ENCODE results near the gene GOLGA8T.
"Not testable (repeated sequence)": the region's sequence is repeated elsewhere in the genome, so short reads cannot be mapped to it uniquely, and the experiment has no call there.

Gene GOLGA8T, protein sequence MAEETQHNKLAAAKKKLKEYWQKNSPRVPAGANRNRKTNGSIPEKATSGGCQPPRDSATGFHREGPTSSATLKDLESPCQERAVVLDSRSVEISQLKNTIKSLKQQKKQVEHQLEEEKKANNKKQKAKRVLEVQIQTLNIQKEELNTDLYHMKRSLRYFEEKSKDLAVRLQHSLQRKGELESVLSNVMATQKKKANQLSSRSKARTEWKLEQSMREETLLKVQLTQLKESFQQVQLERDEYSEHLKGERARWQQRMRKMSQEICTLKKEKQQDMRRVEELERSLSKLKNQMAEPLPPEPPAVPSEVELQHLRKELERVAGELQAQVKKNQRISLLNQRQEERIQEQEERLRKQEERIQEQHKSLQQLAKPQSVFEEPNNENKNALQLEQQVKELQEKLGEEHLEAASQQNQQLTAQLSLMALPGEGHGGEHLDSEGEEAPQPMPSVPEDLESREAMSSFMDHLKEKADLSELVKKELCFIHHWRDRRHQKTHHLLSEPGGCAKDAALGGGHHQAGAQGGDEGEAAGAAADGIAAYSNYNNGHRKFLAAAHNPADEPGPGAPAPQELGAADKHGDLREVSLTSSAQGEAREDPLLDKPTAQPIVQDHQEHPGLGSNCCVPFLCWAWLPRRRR

DNA sequence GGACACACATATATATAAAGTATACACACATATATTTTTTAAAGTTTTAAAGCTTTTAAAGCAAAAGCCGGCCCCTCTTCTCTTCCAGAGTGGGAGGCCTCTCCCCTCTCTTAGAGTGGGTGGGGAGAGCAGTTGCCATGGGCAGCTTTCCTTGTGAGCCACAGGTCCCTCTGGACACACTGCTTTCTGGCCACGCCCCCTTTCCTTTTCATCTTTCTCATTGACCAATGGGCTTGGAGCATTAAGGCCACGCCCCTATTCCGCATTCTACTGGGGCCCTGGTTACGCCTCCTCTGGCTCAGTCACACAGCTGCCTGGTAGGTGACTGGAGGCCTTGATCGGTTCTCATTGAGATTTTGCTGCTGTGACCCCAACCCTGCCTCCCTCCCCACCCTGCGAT lies at the start of gene GOLGA8T:
TSS of gene GOLGA8T (plus strand) at position 301 of the 400 bp plus-strand sequence. CDS start at position 399, 98 bp downstream.
- not testable (repeated sequence) for DNase-seq (ENCODE audit: low read depth in 2 of 2)

DNA sequence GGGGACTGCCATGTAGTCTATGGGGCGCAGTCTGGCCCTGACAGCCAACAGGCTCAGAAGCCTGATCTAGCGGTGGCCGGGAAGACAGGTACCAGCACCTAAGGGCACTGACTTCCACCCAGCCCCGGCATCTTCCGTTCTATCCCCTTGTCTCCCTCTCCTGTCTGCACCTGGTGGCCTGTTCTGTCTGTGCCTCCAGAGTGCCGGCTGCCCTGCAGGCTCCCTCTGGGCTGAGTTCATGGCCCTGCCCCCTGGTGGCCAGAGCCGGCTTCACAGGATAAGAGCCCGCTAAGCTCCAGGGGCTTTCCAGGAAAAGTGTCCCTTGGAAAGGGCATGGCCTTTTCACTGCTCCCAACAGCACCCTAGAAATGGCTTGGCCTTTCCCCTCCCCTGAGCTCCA lies 37.0 kb upstream of the GOLGA8T start:
- DNase-seq (ENCODE audit: low read depth in 2 of 2), result not testable (repeated sequence)

DNA sequence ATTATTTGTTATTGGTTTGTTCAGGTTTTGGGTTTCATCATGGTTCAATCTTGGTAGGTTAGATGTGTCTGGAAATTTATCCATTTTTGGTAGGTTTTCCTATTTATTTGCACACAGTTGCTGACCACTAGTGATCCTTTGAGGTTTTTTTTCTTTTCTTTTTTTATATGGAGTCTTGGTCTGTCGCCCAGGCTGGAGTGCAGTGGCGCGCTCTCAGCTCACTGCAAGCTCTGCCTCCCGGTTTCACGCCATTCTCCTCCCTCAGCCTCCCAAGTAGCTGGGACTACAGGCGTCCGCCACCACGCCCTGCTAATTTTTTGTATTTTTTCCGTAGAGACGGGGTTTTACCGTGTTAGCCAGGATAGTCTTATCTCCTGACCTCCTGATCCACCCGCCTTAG lies 32.0 kb upstream of the GOLGA8T start:
- not testable (repeated sequence) for DNase-seq (ENCODE audit: low read depth in 2 of 2)

DNA sequence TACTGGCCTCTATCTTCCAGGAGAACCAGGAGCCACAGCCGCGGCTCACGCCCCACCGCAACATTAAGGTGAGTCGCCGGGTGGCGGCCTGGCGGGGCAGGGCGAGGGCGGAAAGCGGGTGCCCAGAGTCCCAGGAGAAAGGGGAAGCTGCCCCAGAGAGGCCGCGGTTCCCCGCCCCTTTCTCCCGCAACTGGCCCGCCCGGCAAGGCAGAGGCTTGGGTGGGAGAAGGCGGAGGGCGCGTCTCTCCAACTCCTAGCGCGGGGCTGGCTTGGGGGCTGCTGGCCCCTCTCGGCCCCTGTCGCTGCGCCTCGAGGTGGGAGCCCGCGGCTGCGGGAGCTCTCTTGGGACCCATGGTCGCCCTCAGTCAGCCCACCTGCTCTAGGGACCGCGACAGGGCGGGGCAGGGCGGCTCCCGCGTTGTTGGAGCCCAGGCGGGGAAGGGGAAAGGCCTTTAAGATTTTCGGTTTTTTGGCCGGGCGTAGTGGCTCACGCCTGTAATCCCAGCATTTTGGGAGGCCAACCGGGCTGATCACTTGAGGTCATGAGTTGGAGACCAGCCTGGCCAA lies 30.8 kb upstream of the GOLGA8T start:
- DNase-seq (ENCODE audit: low read depth in 2 of 2), result not testable (repeated sequence)

DNA sequence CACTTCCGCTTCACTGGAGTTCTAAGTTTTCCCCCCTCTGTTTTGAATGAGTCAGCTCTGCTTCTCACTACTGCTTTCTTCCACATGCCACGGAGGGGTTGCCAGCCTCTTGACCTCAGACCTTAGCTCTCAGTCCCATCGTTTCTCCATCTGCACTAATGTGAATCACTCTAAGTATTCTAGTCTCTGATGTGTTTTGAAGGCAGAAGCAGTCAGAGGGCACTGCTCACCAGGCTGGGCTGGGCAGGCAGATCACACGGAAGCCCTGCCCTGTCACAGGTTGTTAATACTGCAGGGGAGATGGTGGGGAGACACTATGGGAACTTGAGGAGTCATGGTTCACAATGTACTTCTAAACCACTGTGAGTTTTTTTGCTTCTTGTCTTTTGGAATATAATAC lies 24.3 kb upstream of the GOLGA8T start:
- DNase-seq (ENCODE audit: low read depth in 2 of 2), result not testable (repeated sequence)

DNA sequence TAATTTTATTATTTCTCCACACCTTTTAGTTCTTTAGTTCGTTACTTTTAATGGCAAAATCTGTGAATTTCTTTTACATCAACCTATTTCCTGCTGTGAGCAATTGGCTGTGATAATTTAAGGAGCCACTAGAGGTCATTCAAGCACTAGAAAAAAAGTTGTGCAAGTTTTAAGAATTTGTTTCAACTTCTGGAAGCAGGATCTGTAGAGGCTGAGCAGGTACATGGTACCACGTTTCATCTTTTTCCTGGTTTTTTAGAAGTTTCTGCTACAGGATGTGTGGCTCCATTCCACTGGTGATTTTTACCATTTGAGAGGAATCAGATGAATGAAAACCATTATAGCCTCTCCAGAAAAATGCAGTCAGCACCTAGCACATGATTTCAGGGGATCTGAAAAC lies 4.8 kb upstream of the GOLGA8T start:
- DNase-seq (ENCODE audit: low read depth in 2 of 2), result not testable (repeated sequence)

DNA sequence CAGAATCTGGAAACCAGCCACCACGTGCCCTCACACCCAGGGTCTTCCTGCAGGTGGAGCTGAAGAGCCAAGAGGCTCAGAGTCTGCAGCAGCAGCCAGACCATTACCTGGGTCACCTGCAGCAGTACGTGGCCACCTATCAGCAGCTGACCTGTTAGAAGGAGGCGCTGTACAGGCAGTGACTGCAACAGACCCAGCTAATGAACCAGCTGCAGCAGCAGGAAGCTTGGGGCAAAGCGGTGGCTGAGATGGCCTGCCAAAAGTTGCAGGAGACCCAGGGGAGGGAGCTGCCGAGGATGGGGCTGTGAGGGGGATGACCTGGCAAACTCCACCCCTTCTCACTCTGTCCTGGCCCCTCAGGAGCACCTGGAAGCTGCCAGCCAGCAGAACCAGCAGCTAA lies 8.4 kb downstream of the GOLGA8T start:
- DNase-seq (ENCODE audit: low read depth in 2 of 2), result not testable (repeated sequence)

DNA sequence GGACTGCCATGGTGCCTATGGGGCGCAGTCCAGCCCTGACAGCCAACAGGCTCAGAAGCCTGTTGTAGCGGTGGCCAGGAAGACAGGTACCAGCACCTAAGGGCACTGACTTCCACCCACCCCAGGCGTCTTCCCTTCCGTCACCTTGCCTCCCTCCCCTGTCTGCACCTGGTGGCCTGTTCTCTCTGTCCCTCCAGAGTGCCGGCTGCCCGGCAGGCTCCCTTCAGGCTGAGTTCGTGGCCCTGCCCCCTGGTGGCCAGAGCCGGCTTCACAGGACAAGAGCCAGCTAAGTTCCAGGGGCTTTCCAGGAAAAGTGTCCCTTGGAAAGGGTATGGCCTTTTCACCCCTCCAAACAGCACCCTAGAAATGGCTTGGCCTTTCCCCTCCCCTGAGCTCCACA lies 15.0 kb downstream of the GOLGA8T start:
- DNase-seq (ENCODE audit: low read depth in 2 of 2), result not testable (repeated sequence)

DNA sequence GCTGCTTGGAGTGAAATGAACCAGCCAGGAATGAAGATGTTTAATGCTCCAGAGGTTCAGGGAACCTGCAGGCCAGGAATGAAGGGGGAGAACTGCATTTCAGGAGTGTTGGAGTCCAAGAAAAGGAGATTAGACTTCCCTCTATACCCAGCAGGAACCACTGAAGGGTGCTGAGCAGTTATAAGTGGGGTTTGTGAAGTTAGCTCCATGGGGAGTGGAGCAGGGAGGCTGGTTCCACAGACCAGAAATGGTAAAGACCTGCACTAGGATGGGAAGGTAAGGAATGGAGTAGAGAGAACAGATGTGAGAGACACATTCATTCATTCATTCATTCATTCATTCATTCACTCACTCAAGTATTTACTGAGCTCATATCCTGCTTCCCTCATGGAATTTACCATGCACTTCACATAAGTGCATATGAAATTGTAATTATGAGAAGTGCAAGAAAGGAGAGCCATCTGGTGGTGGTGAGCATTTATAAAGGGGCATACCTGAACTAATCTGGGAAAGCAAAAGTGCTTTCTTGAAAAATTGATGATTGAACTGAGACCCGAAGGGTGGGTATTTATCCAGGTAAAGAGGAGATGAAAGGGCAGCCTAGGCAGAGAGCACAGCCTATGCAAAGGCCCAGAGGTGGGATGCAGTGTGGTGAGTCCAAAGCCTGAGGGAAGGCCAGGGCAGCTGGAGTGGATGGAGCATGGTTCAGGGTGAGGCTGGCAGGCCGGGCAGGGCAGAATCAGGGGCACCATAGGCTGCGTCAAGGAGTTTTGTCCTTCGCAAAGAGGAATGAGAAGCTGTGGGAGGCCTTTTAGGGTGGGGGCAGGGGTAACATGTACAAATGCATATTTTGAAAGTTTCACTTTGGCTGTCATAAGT lies 27.9 kb downstream of the GOLGA8T start:
- DNase-seq (ENCODE audit: low read depth in 2 of 2), result not testable (repeated sequence)

DNA sequence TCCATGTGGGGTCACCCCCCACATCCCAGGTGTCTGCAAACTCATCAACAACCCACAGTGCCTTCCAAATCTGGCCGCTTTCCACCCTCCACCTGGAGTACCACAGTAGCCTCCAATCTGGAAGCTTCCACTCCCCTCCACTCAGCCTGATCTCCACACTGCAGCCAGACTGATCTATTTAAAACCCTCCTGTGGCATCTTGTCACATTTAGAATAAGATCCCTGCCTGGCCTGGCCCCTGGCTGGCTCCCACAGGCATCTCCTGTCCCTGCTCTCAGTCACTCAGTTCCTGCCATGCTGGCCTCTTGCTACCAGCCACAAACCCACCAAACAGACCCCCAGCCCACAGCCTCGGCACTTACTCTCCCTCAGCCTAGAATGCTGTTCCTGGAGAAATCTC lies 28.9 kb downstream of the GOLGA8T start:
- not testable (repeated sequence) for DNase-seq (ENCODE audit: low read depth in 2 of 2)

DNA sequence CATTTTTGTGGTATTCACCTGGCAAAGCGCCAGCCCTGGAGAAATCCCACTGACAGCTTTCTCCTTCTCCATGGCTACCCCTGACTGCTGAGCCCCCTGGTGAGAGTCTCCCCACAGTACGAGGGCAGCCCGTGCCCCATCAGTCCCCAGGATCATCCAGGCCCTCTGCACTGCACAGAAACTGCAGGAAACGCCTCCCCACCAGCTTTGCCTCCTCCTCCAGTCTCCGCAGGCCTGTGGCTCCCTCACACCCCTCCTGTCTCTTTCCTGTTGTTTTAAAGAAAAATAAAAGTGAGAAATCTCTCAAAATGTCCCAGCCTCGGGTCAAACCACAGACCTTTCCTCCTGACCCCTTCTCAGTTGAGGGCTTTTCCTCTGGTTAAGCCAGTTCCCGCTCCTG lies 29.4 kb downstream of the GOLGA8T start:
- DNase-seq (ENCODE audit: low read depth in 2 of 2), result not testable (repeated sequence)

DNA sequence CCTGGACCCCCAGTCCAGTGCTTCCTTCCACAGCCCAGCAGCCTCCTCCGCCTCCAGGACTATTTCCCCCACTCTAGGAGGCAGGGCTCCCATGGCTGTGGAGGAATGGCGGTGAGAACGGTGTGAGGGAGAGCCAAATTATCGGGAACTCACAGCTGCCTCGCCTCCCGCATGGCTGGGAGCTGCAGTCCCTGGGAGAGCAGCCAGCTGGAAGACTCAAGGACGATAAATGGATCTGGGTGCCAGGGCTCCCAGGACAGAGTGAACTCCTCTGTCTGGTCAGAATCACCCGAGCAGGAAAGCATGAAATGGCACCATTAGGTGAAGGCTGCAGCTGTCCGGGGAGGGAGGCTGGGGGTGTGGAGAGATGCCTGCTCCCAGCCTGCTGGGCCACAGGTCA lies 32.6 kb downstream of the GOLGA8T start:
- DNase-seq (ENCODE audit: low read depth in 2 of 2), result not testable (repeated sequence)

DNA sequence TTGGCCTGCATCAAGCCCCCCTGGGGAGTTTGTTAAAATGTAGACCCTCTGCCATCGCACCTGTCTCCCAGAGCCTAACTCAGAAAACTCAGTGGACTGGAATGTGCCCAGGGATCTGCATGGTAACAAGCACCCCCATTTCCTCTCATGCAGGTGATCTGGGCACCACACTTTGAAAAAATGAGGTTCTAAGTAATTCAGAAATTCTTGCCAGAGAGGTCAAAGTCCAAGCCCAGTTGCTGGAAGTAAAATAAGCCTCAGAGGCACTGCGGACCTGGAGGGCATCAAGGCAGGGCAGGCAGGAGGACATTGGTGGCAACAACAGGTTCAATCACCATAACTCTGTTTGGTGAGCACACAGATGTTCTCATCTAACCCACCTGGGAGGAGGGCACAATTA lies 33.0 kb downstream of the GOLGA8T start:
- not testable (repeated sequence) for DNase-seq (ENCODE audit: low read depth in 2 of 2)

DNA sequence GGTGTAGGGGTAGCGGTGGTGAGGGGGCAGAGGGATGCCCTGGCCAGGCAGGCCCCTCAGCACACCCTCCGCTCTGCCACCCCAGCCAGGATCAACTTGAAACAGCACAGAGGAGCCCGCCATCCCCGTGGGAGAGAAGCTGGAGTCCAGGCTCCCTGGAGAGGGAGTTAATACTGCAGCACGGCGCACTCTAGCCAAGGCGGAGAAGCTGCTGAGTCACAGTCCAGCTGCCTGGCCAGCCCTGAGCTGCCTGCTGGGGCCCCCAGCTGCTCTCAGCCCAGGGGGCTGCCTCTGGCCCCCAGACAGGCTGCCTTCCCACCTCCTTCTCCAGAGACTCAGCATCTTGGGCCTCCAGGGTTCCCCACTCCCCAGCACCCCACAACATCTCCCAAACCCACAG lies 36.6 kb downstream of the GOLGA8T start:
- not testable (repeated sequence) for DNase-seq (ENCODE audit: low read depth in 2 of 2)

DNA sequence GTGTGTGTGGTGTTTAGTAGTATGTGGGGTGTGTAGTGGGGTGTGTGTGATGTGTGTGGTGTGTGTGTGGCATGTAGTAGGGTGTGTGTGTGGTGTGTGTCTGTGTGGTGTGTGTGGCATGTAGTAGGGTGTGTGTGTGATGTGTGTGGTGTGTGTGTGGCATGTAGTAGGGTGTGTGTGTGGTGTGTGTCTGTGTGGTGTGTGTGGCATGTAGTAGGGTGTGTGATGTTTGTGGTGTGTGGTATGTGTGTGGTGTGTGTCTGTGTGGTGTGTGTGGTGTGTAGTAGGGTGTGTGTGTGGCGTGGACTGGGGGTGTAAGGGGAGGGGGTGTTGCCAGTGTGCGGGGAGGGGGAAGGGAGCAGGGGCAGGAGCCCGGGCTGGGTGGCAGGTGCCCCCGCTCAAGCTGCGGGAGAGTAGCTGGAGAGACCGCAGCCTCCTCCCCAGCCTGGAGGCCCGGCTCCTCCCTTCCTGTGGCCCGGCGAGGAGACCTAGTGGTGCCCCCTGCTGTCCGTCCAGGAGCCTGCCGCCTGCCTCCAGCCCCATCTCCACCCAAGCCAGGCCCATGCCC lies 38.3 kb downstream of the GOLGA8T start:
- DNase-seq (ENCODE audit: low read depth in 2 of 2), result peak; percentile 54 to 72

DNA sequence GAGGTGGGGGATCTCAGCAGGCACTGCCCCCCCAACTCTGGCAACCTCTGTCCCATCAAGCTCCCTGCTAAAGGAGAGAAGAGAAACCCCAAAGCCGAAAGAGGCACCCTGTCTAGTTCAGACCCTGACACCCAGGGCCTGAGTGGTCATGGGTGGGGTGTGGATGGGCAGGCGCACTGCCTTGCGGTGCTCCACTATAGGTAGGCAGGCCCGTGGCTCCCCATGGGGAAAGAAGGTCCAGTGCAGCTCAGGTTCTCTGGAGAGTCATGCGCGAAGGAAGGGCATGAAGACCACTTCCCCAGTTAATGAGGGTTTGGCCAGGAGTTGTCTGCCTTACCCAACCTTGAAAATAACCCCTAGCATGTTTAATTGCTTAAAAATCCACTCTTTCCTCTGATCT lies 40.4 kb downstream of the GOLGA8T start:
- not testable (repeated sequence) for DNase-seq (ENCODE audit: low read depth in 2 of 2)

DNA sequence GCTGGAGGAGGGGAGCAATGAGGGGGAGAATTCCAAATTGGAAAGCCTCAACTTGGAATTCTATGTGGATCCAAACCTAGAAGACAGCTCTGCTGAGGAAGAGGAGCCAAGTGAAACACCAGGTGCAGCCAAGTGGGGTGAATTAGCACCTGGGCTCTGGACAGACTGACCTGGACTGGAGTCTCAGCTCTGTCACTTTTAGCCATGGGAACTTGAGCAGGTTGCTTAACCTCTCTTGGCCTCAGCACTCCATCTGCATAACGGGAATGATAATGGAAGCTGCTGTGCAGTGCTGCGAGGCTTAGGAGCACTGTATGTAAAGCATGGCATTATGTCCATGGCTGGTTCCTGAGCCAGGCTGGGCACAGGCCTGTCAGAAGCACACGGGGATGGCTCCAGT lies 41.8 kb downstream of the GOLGA8T start:
- DNase-seq (ENCODE audit: low read depth in 2 of 2), result not testable (repeated sequence)

DNA sequence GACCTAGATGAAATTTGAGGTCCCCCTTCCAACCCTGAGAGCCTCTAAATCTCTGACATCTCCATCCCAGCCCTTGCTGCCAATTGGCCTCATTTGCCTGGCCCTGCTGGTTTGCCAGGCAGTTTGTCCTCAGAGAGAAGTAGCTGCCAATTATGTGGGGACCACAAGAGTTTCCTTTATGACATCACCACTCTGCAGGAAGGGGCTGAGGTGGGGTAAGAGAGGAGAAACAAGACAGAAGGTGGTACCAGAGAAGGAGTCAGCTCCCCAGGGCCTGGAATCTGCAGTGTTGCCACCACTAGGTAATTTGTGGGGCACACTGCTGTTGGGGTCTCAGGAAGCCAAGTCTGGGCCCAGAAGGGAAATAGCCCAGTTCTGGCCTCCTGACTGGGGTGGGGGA lies 45.0 kb downstream of the GOLGA8T start:
- DNase-seq (ENCODE audit: low read depth in 2 of 2), result not testable (repeated sequence)

DNA sequence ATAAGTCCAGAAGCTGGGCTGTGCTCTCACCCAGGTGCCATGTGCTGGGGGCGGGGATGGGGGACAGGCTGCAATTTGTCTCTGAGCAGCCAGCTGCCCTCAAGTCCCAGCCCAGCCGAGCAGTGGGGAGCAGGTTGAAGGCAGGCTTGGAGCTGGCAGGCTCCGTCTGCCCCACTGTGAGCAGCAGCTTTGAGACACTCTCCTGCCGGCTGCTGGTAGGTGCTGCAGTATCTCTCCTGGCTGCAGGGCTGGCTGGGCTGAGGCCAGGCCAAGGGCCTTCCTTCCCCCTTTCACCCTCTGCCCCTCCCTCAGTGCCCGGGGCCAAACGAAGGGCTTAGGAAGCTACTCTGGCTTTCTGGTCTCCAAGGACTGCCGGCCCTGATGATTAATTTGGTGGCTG lies 50.6 kb downstream of the GOLGA8T start:
- not testable (repeated sequence) for DNase-seq (ENCODE audit: low read depth in 2 of 2)

DNA sequence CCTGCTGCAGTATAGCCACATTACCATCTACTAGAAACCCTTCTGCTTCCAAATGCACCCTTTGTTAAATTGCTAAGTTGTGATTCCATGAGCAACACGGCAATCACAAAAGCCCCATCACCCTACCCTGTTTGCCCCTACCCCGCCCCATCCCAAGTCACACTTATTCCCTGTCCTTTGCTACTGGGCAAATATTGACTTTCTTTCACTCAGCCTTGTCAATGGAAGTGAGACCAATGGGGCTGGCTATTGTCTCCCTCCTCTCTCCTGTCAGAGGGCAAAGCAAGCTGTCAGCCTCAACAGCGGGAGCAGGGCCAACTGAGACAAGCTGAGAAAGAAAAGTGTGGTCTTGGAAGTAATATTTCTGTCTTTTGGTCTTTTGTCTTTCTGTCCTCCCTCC lies 52.6 kb downstream of the GOLGA8T start:
- DNase-seq (ENCODE audit: low read depth in 2 of 2), result not testable (repeated sequence)

DNA sequence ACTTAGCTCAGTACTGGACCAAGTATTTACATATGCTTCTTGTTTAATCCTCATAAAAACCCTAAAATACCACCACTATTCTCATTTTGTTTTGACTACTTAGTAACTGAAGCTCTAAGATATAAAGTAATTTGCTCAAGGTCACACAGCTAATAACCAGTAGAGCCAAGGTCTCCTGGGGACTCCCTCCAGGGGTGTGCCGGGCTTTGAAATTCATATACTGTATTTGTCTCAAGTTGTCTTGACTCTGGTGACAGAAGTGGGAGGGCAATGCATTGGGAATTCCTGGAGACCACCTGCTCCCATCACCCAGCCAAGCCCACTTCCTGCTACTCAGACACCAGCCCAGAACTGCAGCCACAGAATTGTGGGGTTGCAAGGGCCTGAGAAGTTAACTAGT lies 54.9 kb downstream of the GOLGA8T start:
- DNase-seq (ENCODE audit: low read depth in 2 of 2), result not testable (repeated sequence)

Measured in stimulated activated CD8-positive, alpha-beta memory T cell treated with anti-CD3 and anti-CD28 coated beads, Interleukin-2, amount 100 ng/mL, for 48 hours (primary cell).